ENCODE measurements around the gene NASP. TPM values are rescaled to one million over a fixed set of nuclear protein-coding genes. Genes with fewer than 3 reads are reported as not detected.

The NASP gene
- total RNA-seq: 10 to 100 TPM; 83.4 to 96.7 (median 91.0) TPM

- DNase-seq (ENCODE audit: low spot score in 2 of 2): peak; percentile 85 to 88
- H3K27me3 ChIP-seq: no peaks in the 10 kb centered on the region
- intact Hi-C loops (cut with DNase I; ENCODE audit: low total_unique reads): loop anchor here (10.0 kb wide), 1 partner anchor 101 kb away; the partner anchor contains the start of genes GPBP1L1 and TMEM69
- H3K4me3 ChIP-seq: peak within 1 kb of the TSS; percentile 93 to 99 (median 98)
- TF ChIP-seq POLR2A (IDR thresholded peaks at IDR 0.05) (peak; percentile 72), CTCF (IDR thresholded peaks at IDR 0.05) (peak in 2 of 3 donors; percentile 6 to 7), POLR2AphosphoS5 (IDR thresholded peaks at IDR 0.05) (peak; percentile 65 to 91 (median 83))
- peak within 1 kb of the TSS; percentile 93 to 96 for H3K27ac ChIP-seq
- peaks cover 0 to 7% of the 10 kb centered on the region in 2 donors for H3K4me1 ChIP-seq
- no peaks in the 10 kb centered on the region for H3K9me3 ChIP-seq
- H3K36me3 ChIP-seq: no peaks in the 10 kb centered on the region
Measured at GRCh38 chr1:45583666-45584350, at the start of gene NASP. Gene NASP, plus strand, starts transcription at chr1:45584041. Its CDS starts 106 bp downstream, at chr1:45584147.

DNA sequence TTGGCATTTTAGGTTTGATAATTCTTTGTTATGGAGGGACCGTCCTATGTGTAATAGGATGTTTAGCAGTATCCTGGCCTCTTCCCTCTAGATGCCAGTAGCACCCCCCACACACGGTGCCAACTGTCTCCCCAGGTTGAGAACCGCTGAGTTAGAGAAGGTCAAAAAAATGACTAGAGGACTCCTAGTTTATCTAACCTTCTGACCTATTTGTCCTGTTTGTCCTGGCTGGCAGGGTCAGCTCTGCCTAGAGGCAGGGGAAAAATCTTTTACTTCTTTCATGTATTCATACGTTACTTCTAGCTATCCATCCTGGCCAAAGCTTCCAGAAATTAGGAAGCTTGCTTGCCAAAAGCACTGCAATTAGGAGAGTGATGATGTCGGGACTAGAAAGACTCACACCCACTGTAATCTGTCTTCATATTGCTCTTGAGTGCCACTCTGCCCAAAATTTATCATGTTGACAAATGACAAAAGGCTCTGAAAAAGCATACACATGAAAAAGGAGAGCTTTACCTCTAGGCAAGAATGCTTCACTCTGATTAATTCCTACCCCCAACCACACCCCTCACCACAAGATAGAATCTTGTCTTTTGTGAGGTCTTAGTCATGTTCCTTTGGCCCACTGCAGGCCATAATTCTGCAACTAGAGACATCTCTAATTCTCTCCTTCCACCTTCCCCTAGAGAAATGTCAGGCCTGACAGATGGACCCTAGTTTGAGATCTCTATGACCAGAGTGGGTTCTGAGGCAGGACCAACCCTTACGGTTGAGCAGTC, 47.7 kb upstream of the NASP start:
- intact Hi-C loops (cut with DNase I; ENCODE audit: low total_unique reads): no loop called here
- Histone ChIP-seq H3K27ac (no peak overlapping the region), H3K27me3 (no peaks in the 10 kb centered on the region), H3K36me3 (no peaks in the 10 kb centered on the region), H3K9me3 (no peaks in the 10 kb centered on the region), H3K4me3 (no peak overlapping the region), H3K4me1 (no peaks in the 10 kb centered on the region)
- TF ChIP-seq POLR2AphosphoS5 (IDR thresholded peaks at IDR 0.05) (no peak), POLR2A (IDR thresholded peaks at IDR 0.05) (no peak), CTCF (IDR thresholded peaks at IDR 0.05) (no peak)
- no peak for DNase-seq (ENCODE audit: low spot score in 2 of 2)

DNA sequence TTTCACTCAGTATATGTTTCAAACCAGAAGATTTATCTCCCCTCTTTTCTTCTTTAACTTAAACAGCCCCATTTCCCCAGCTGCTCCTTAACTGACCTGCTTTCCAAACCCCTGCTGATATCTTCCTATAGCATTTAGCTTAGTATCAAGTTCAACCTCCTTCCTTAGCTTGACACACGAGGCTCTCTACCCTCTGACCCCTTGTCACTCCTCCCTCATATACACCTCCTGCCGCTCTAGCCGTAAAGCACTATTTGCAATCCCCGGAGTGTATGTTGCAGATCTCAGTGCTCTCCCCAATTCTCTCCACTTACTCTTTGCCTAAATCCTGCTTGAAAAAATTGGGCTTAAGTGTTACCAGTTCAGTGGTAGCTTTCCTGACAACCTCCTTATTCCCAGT, 47.0 kb upstream of the NASP start:
- Histone ChIP-seq H3K9me3 (no peaks in the 10 kb centered on the region), H3K36me3 (no peaks in the 10 kb centered on the region)
- intact Hi-C loops (cut with DNase I; ENCODE audit: low total_unique reads): no loop called here

GRCh38 chr1:45541193-45541592, 42.6 kb upstream of the NASP start:
- DNase-seq (ENCODE audit: low spot score in 2 of 2): no peak
- Histone ChIP-seq H3K4me3 (no peak overlapping the region), H3K27me3 (no peaks in the 10 kb centered on the region), H3K4me1 (no peaks in the 10 kb centered on the region), H3K27ac (no peak overlapping the region), H3K9me3 (no peaks in the 10 kb centered on the region), H3K36me3 (no peaks in the 10 kb centered on the region)
- intact Hi-C loops (cut with DNase I; ENCODE audit: low total_unique reads): no loop called here
- TF ChIP-seq POLR2A (IDR thresholded peaks at IDR 0.05): no peak
- no peak for TF ChIP-seq CTCF (IDR thresholded peaks at IDR 0.05)
- TF ChIP-seq POLR2AphosphoS5 (IDR thresholded peaks at IDR 0.05): no peak

More for the DNA sequence above, 47.0 kb upstream of the NASP start:
- no peak for TF ChIP-seq POLR2A (IDR thresholded peaks at IDR 0.05)
- no peak for TF ChIP-seq CTCF (IDR thresholded peaks at IDR 0.05)
- TF ChIP-seq POLR2AphosphoS5 (IDR thresholded peaks at IDR 0.05): no peak
- no peak overlapping the region for H3K4me3 ChIP-seq
- H3K27me3 ChIP-seq: no peaks in the 10 kb centered on the region
- H3K27ac ChIP-seq: no peak overlapping the region
- no peak for DNase-seq (ENCODE audit: low spot score in 2 of 2)
- H3K4me1 ChIP-seq: no peaks in the 10 kb centered on the region

DNA sequence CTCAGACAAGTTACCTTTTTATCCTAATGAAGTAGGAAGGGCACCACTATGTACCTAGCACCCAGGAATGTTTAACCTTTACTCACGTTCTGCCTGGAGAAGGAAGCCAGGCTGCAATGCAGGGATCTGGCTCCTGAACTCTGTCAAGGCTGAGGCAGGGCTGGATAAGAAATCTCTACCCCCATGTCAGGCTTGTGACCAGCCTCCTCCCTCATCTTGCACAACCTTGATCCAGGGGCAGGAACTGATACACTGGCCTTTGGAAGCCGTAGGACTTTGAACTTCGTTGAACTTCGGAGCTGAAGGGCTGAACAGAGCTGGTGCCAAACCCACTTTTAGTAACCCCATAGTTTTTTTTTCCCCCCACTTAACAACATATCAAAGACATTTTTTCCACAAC, 41.2 kb upstream of the NASP start:
- intact Hi-C loops (cut with DNase I; ENCODE audit: low total_unique reads): no loop called here
- no peak for DNase-seq (ENCODE audit: low spot score in 2 of 2)
- Histone ChIP-seq H3K9me3 (no peaks in the 10 kb centered on the region), H3K36me3 (no peaks in the 10 kb centered on the region), H3K27ac (no peak overlapping the region), H3K4me3 (no peak overlapping the region), H3K27me3 (no peaks in the 10 kb centered on the region), H3K4me1 (no peaks in the 10 kb centered on the region)
- TF ChIP-seq CTCF (IDR thresholded peaks at IDR 0.05) (no peak), POLR2A (IDR thresholded peaks at IDR 0.05) (no peak), POLR2AphosphoS5 (IDR thresholded peaks at IDR 0.05) (no peak)
